Erythroblast (primary cell): ENCODE results near the gene ZNF180.

Experiments
- GATA1 ChIP-seq: IDR thresholded peaks from 2 replicates; pipeline ENCODE4 v1.6.1; 2011; ENCODE audit warnings: low read depth, mild to moderate bottlenecking, control low read depth, low read length, moderate library complexity
- POLR2A ChIP-seq: IDR thresholded peaks from 2 replicates; pipeline ENCODE4 v1.6.1; 2011; ENCODE audit warnings: mild to moderate bottlenecking, low read length

DNA sequence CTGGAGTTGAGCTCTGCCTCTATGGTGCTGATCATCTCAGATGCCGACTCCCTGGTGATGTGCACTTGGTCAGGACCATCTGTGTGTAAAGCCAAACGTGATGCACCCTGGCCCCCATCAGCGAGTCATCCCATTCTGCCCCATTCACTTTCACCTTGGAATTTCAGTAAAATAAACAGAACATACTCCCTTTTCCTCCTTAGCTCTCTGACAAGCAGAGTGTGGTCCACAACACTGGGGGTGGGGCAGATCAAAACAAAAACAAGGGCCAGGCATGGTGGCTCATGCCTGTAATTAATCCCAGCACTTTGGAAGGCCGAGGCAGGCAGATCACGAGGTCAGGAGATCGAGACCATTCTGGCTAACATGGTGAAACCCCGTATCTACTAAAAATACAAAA, 16.8 kb upstream of the ZNF180 start:
- TF ChIP-seq POLR2A (no peak), GATA1 (no peak)
